Ovary (tissue), 9 donors: ENCODE data around the gene KIF5A. TPM values are rescaled to one million over a fixed set of nuclear protein-coding genes. Genes with fewer than 3 reads are reported as not detected.
A peak's percentile ranks its signal among the peaks of the same experiment; 100 is the strongest.

Source experiments
- DNase-seq, 5 donors: peaks; one replicate each; pipeline ENCODE4 v3.0.0-alpha.2; 2019 to 2020
- H3K27ac ChIP-seq, 2 donors: fragments of 200-600 bp; one replicate each; pipeline versions ENCODE4 v1.5.1 to v1.8.0; 2019 to 2022
- H3K27me3 ChIP-seq: fragments of 200-600 bp; one replicate; pipeline ENCODE4 v1.8.0; 2022
- H3K36me3 ChIP-seq: fragments of 200-600 bp; sonication (generic); one replicate; pipeline ENCODE4 v1.5.1; 2019
- H3K4me1 ChIP-seq: one replicate; pipeline ENCODE4 v1.8.1; 2013; ENCODE audit warnings: mild to moderate bottlenecking, moderate library complexity; ENCODE audit not compliant: insufficient read depth
- H3K4me3 ChIP-seq: fragments of 200-600 bp; sonication (generic); one replicate; pipeline ENCODE4 v1.5.1; 2017
- H3K9me3 ChIP-seq, 2 donors: fragments of 200-600 bp in 1 of 2; sonication (generic) in 1 of 2; one replicate each; pipeline versions ENCODE4 v1.5.1 to v1.8.1; 2013 to 2019; ENCODE audit warnings: mild to moderate bottlenecking in 1 of 2, moderate library complexity in 1 of 2
- EP300 ChIP-seq: sonication (generic); formaldehyde crosslinking; IDR thresholded peaks from one replicate; pipeline ENCODE4 v1.6.1; 2017; ENCODE audit warnings: antibody characterized with exemption
- POLR2A ChIP-seq: fragments of 450-650 bp; IDR thresholded peaks from one replicate; pipeline ENCODE4 v1.6.1; 2017; ENCODE audit warnings: antibody characterized with exemption, mild to moderate bottlenecking, moderate library complexity
- WGBS, 3 donors: extraction: QIAGEN DNeasy Blood & Tissue Kit in 1 of 3; methylation state at CpG; one replicate each; pipeline versions ENCODE4 v1.1.5 to v1.1.7; 2013 to 2017; 5-methylcytosine and 5-hydroxymethylcytosine counted together
- intact Hi-C, 4 donors: fragments of 100-400 bp; cut with DNase I; formaldehyde crosslinking; loops; one replicate each; pipeline versions ENCODE4 v1.11.0 to v1.15.1; 2022 to 2023
- polyA plus RNA-seq, 2 donors: library from polyadenylated mRNA; stranded (reverse); fragments of 200-250 nt in 1 of 2; fragments of 350-450 nt in 1 of 2; fragmentation: Illumina TruSeq in 1 of 2; extraction: RNeasy Lipid Tissue Mini Kit (QIAGEN cat#74804) in 1 of 2; gene quantifications; one replicate each; pipeline ENCODE4 v1.2.3, GENCODE V29; 2013 to 2014
- total RNA-seq, 7 donors: library from RNA; depleted of rRNA in 2 of 7; stranded (reverse); fragments of >200 nt in 2 of 7; fragmentation: NEBNext Ultra II Directional in 3 of 7; extraction: Animal tissue kit (Norgen Biotek cat#: 25700) in 3 of 7; gene quantifications; one replicate each; pipeline versions ENCODE4 v1.1.0 to v1.2.4, GENCODE V29; 2016 to 2023
- TF ChIP-seq, protein P1 (sequence below), 3 donors: fragments of 450-650 bp in 2 of 3; fragments of 200-600 bp in 1 of 3; IDR thresholded peaks; one replicate each; pipeline versions ENCODE4 v1.5.1 to v1.8.0; 2016 to 2022; ENCODE audit warnings: antibody characterized with exemption in 3 of 3, mild to moderate bottlenecking in 1 of 3
- donor health status: DM: no; HTN: no; CAD: no; lungs with moderate emphysema.
- donor health status: DM: no; HTN: no; CAD: no.
- donor health status: Bipolar disorder and iron deficiency.
- donor health status: DM: yes; HTN: yes; CAD: no.
- donor health status: DM: no; HTN: no; CAD: no.
- donor health status: DM: yes; HTN: yes; CAD: no.

KIF5A gene
- total and polyA plus RNA-seq, 9 donors: 0.08 to 0.48 (median 0.30) TPM; not detected in 1

DNA sequence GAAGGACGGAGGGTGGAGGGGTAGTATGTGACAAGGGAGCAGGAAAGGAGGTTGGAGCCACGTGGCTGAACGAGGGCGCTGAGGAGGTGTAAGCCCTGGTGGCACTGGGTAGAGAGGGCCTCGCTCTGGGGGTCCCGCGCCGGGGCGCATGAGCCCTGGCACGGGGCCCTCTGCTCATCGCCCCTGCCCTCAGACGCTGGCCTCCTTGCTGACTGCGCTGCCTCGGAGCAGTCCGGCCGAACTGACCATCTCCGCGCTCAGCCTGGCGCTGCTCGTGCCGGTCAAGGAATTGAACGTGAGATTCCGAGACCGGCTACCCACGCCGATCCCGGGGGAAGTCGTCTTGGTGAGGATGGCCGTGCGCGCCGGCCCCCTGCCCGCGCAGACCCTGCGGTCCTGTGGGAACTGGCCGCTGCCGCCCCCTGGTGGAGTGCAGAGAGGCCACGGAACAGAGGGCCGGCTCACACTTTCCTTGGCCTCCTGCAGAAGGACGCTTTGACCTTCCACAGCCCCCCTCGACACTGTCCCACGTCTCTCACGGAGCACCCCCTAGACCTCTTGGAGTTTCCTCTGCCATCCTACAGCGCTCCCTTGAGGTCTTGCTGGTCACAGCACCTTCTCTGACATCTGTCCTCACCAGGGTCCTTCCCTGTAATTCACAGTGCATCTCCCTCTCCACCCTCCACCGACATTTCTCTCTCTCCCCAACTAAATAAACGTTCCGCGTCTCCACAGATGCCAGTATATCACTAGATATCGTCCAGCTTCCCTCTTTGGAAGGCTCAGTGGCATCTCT, 71.9 kb downstream of the KIF5A start:
- Histone ChIP-seq H3K36me3 (no peaks in the 10 kb centered on the region), H3K27ac (no peak overlapping the region), H3K4me3 (peak overlapping the region; percentile 27), H3K4me1 (peaks cover 4% of the 10 kb centered on the region), H3K9me3 (no peaks in the 10 kb centered on the region), H3K27me3 (no peaks in the 10 kb centered on the region)
- peak; percentile 55 to 83 (median 75) for DNase-seq
- intact Hi-C loops: loop anchor here (1.0 to 10.0 kb wide), 4 partner anchors 37 to 167 kb away; partner anchors contain the start of genes GLI1 (in 1 of the 4) and INHBE (in 1 of the 4)
- no peak for TF ChIP-seq EP300
- TF ChIP-seq, protein P1, sequence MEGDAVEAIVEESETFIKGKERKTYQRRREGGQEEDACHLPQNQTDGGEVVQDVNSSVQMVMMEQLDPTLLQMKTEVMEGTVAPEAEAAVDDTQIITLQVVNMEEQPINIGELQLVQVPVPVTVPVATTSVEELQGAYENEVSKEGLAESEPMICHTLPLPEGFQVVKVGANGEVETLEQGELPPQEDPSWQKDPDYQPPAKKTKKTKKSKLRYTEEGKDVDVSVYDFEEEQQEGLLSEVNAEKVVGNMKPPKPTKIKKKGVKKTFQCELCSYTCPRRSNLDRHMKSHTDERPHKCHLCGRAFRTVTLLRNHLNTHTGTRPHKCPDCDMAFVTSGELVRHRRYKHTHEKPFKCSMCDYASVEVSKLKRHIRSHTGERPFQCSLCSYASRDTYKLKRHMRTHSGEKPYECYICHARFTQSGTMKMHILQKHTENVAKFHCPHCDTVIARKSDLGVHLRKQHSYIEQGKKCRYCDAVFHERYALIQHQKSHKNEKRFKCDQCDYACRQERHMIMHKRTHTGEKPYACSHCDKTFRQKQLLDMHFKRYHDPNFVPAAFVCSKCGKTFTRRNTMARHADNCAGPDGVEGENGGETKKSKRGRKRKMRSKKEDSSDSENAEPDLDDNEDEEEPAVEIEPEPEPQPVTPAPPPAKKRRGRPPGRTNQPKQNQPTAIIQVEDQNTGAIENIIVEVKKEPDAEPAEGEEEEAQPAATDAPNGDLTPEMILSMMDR (IDR thresholded peaks at IDR 0.05): peak; percentile 88 to 97 (median 92)
- no peak for TF ChIP-seq POLR2A
- 3 to 5% (median 3%) methylated on average over 49 of the region's 49 CpGs for WGBS, 3 donors

DNA sequence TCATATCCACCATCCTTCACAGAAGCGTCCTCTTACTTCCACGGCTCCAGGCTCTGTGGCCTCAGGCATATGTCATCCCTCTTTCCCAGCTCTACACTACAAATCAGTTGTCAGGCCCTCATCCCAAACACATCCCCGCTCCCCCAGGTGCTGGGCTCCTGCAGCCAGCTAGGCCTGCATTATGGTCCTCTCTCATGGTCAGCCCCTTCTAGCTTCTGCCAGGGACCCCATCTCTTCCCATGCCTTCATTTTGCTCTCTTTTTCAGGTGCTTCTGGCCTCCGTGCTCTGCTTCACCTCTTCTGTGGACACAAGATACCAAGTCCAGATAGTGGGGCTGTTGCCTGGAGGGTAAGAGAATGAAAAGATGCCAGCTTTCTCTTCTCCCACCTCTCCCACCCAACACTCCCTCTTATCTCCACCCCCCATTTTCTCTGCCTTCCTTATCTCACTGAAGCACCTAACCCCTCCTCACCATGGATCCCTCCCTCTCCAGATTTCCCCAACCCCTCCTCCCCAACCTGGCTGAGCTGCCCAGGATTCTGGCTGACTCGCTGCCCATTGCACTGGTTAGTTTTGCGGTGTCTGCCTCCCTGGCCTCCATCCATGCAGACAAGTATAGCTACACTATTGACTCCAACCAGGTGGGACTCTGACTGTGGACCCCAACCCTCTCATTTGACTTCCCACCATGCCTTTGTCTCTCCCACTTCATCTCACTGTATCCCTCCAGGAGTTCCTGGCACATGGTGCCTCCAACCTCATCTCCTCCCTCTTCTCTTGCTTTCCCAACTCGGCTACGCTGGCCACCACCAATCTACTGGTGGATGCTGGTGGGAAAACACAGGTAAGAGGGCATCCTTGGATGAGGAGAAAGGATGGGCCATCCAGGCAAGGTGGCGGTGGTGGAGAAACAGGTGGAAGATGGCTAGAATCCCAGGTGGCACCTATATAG, 72.7 kb downstream of the KIF5A start:
- no peak overlapping the region for H3K27ac ChIP-seq
- H3K27me3 ChIP-seq: no peaks in the 10 kb centered on the region
- intact Hi-C loops: loop anchor here in 1 of 4 donors (10.0 kb wide), 1 partner anchor 168 kb away; the partner anchor contains the start of genes GLI1 and INHBE
- peaks cover 6% of the 10 kb centered on the region for H3K4me1 ChIP-seq
- no peak for DNase-seq
- 87 to 90% (median 88%) methylated on average over 9 of the region's 9 CpGs for WGBS, 3 donors
- H3K9me3 ChIP-seq: no peaks in the 10 kb centered on the region
- H3K4me3 ChIP-seq: no peak overlapping the region
- no peaks in the 10 kb centered on the region for H3K36me3 ChIP-seq
- TF ChIP-seq POLR2A: no peak
- TF ChIP-seq, protein P1 (IDR thresholded peaks at IDR 0.05): no peak
- TF ChIP-seq EP300: no peak

DNA sequence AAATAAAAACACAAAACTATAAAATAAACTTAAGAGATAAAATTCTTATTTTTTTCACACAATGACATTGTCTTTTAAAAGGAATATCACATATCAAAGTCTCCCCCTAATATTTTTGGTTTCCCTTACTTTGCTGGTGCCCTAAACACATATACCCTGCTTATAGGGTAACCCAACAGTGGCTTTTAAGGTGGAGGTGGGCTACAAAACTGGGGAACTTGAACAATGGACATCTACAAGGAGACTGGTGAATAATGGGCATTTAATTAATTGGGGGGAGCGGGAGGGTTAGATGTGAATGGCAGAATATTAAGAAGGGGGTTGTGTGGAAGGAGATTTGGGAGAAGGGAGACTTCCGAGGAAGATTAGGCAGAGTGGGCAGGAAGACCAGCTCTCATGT, 73.5 kb downstream of the KIF5A start:
- no peak for DNase-seq
- Histone ChIP-seq H3K36me3 (no peaks in the 10 kb centered on the region), H3K27me3 (no peaks in the 10 kb centered on the region), H3K9me3 (no peaks in the 10 kb centered on the region), H3K27ac (no peak overlapping the region), H3K4me1 (peaks cover 7% of the 10 kb centered on the region), H3K4me3 (no peak overlapping the region)
- TF ChIP-seq, protein P1 (IDR thresholded peaks at IDR 0.05): no peak
- 90 to 92% (median 90%) methylated on average over 2 of the region's 2 CpGs for WGBS, 3 donors
- intact Hi-C loops: loop anchor here in 1 of 4 donors (10.0 kb wide), 1 partner anchor 169 kb away; the partner anchor contains the start of genes GLI1 and INHBE

DNA sequence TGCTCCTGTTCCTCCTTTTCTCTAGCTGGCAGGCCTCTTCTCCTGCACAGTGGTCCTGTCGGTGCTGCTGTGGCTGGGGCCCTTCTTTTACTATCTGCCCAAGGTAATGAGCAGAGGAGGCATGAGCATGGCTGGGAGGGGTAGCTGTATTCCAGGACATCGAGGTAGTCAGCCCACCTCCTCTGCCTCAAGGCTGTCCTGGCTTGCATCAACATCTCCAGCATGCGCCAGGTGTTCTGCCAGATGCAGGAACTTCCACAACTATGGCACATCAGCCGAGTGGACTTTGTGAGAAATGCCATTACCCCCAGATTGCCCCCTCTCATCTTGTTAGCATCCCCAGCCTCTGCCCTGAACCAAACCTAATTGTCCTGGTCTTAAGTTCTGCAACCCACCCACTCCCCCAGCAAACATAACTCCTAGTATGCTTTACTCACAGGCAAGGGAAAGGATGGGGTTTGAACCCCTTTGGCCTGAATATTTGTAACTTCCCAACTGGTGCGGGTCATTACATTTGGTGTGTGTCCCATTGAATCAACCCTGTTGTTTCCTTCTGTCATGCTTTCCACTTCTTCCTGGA, 74.1 kb downstream of the KIF5A start:
- Histone ChIP-seq H3K9me3 (no peaks in the 10 kb centered on the region), H3K27me3 (no peaks in the 10 kb centered on the region), H3K4me1 (peaks cover 7% of the 10 kb centered on the region), H3K27ac (no peak overlapping the region), H3K36me3 (no peaks in the 10 kb centered on the region), H3K4me3 (no peak overlapping the region)
- TF ChIP-seq, protein P1 (IDR thresholded peaks at IDR 0.05): no peak
- no peak for TF ChIP-seq EP300
- intact Hi-C loops: loop anchor here in 1 of 4 donors (10.0 kb wide), 1 partner anchor 169 kb away; the partner anchor contains the start of genes GLI1 and INHBE
- WGBS, 3 donors: 71 to 77% (median 73%) methylated on average over 5 of the region's 5 CpGs
- DNase-seq: no peak
